HEK293T (cell line): Measurements from ENCODE around the gene KPTN.

Experiments
- ELF4 ChIP-seq: fragments of 450-650 bp; IDR thresholded peaks from 2 replicates; pipeline ENCODE4 v1.6.1; 2017; ENCODE audit warnings: antibody characterized with exemption
- FOXM1 ChIP-seq: fragments of 450-650 bp; IDR thresholded peaks from 2 replicates; pipeline ENCODE4 v1.6.1; 2017; ENCODE audit warnings: mild to moderate bottlenecking, borderline replicate concordance
- NFRKB ChIP-seq: fragments of 450-650 bp; IDR thresholded peaks from 2 replicates; pipeline ENCODE4 v1.6.1; 2016; ENCODE audit warnings: mild to moderate bottlenecking, moderate library complexity
- SP1 ChIP-seq: fragments of 450-650 bp; IDR thresholded peaks from 2 replicates; pipeline ENCODE4 v1.6.1; 2017
- SUZ12 ChIP-seq: fragments of 450-650 bp; IDR thresholded peaks from 2 replicates; pipeline ENCODE4 v1.6.1; 2016; ENCODE audit warnings: mild to moderate bottlenecking
- ZNF384 ChIP-seq: fragments of 450-650 bp; IDR thresholded peaks from 2 replicates; pipeline ENCODE4 v1.6.1; 2016

DNA sequence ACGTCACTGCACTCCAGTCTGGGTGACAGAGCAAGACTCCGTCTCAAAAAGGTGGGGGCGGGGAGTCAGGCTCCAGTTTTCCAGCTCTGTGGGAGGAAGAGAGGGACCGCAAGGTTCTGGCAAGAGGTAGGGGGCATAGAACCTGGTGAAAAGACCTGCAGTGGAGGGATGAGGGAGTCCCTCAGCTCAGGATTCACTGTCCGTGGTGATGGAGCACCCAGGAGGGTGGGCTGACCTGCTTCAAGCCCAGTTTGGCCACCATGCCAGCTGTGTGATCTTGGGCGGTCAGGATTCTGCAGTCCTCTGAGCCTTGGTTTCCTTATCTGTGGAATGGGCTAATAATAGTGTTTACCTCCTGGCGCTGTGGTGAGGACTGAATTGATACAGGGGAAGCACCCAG, 33.5 kb downstream of the KPTN start:
- no peak for TF ChIP-seq ELF4
- no peak for TF ChIP-seq FOXM1
- no peak for TF ChIP-seq ZNF384
- no peak for TF ChIP-seq SUZ12
- TF ChIP-seq NFRKB, result no peak
- TF ChIP-seq SP1, result no peak
